ENCODE results near the gene HINFP. TPM values are rescaled to one million over a fixed set of nuclear protein-coding genes. Genes with fewer than 3 reads are reported as not detected.

HINFP gene
- total and polyA plus RNA-seq, 2 of the 8 experiments (the other 6 are each of a cell fraction or from before 2014, with no cell fraction given) = 35.0 to 37.3 TPM

- TF ChIP-seq EZH2 (IDR thresholded peaks at IDR 0.05; ENCODE audit: low read depth, low read length, severe bottlenecking) (no peak), CBX5 (IDR thresholded peaks at IDR 0.05; ENCODE audit: low read depth, low read length) (no peak), MAX (IDR thresholded peaks at IDR 0.05) (no peak)
Measured at GRCh38 chr11:119173453-119173852, 52.1 kb downstream of the HINFP start (continued).

All from H1 (cell line).